Gastroesophageal sphincter (tissue), 4 donors: ENCODE results near the gene GDF15. TPM values are rescaled to one million over a fixed set of nuclear protein-coding genes. Genes with fewer than 3 reads are reported as not detected.

Source experiments
- ATAC-seq: fragments of 150-250 bp; one replicate; pipeline ENCODE4 v1.9.1; 2016; ENCODE audit warnings: mild to moderate bottlenecking, moderate library complexity
- H3K27ac ChIP-seq, 4 donors: fragments of 200-600 bp; sonication (generic) in 3 of 4; 1 replicate in 3 of 4; 2 replicates in 1 of 4; pipeline ENCODE4 v1.5.1; 2016 to 2019
- H3K27me3 ChIP-seq: fragments of 200-600 bp; sonication (generic); one replicate; pipeline ENCODE4 v1.5.1; 2019
- H3K36me3 ChIP-seq, 2 donors: fragments of 200-600 bp; sonication (generic); one replicate each; pipeline ENCODE4 v1.5.1; 2019; ENCODE audit warnings: control low read depth in 1 of 2
- H3K4me1 ChIP-seq, 3 donors: fragments of 200-600 bp; sonication (generic); 1 replicate in 2 of 3; 2 replicates in 1 of 3; pipeline ENCODE4 v1.5.1; 2016 to 2019; ENCODE audit warnings: control low read depth in 2 of 3
- H3K4me3 ChIP-seq, 2 donors: fragments of 200-600 bp; sonication (generic); one replicate each; pipeline ENCODE4 v1.5.1; 2019; ENCODE audit warnings: mild to moderate bottlenecking in 1 of 2, moderate library complexity in 1 of 2
- H3K9me3 ChIP-seq, 3 donors: fragments of 200-600 bp; sonication (generic); one replicate each; pipeline ENCODE4 v1.5.1; 2017 to 2019; ENCODE audit warnings: control low read depth in 2 of 3
- EP300 ChIP-seq: sonication (generic); formaldehyde crosslinking; IDR thresholded peaks from one replicate; pipeline ENCODE4 v1.6.1; 2017; ENCODE audit warnings: antibody characterized with exemption, mild to moderate bottlenecking
- POLR2A ChIP-seq, 2 donors: fragments of 450-650 bp; IDR thresholded peaks; one replicate each; pipeline ENCODE4 v1.6.1; 2017; ENCODE audit warnings: antibody characterized with exemption in 2 of 2, mild to moderate bottlenecking in 2 of 2, moderate library complexity in 1 of 2
- POLR2AphosphoS5 ChIP-seq: sonication (generic); formaldehyde crosslinking; IDR thresholded peaks from one replicate; pipeline ENCODE4 v1.6.1; 2017; ENCODE audit warnings: antibody characterized with exemption
- WGBS, 2 donors: methylation state at CpG; one replicate each; pipeline ENCODE4 v1.1.5; 2018; ENCODE audit warnings: low coverage in 1 of 2; 5-methylcytosine and 5-hydroxymethylcytosine counted together
- total RNA-seq, 4 donors: library from RNA; depleted of rRNA; stranded (reverse); fragments of >200 nt; gene quantifications; one replicate each; pipeline ENCODE4 v1.1.0, GENCODE V29; 2016
- TF ChIP-seq, protein P1 (sequence below), 4 experiments: fragments of 200-600 bp in 2 of 4; fragments of 450-650 bp in 2 of 4; sonication (generic) in 1 of 4; IDR thresholded peaks; one replicate each; pipeline ENCODE4 v1.5.1; 2017 to 2019; ENCODE audit warnings: antibody characterized with exemption in 4 of 4, mild to moderate bottlenecking in 2 of 4, moderate library complexity in 2 of 4

GDF15 gene
- total RNA-seq, 4 donors from 2014 or later: 0.62 to 3.7 (median 3.0) TPM

DNA sequence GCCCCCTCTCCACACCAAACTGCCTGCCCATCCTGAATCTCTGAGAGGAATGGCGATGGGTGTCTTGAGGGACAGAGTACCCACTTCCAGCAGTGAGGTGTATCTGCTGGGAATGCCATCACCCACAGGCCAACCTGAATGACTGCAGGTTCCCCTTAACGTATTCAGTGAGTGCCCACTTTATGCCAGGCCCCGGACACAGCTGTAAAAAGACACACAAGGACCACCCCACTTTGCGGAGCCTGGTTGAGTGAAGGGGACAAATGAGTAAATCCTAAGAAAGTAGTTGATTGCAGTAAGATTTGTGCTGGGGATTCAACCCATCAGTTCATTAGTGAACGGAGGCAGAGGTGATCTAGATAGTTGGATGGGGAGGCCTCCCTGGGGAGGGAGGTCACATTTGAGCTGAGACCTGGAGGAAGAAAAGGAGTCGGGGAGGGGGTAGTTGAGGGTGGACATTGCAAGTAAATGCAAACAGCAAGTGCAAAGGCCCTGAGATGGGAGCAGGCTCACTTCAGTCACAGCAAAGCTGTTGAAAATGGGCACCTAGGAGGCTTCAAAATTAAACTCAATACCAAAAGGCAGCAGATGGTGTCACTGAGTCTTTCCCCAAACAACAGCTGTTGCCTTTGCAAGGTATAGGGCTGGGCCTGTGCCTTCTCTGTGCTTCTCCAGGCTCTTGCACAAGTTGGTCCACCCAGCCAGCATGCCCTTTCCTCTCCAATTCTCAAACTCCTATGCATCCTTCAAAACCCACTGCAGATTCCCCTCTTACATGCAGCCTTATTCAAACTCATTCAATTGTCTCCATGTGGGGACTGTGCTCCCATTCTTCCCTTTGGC lies 4.3 kb downstream of the GDF15 start:
- Histone ChIP-seq H3K27ac (no peak overlapping the region), H3K27me3 (peaks cover 18% of the 10 kb centered on the region), H3K4me3 (no peak overlapping the region), H3K4me1 (peaks cover 0 to 27% (median 7%) of the 10 kb centered on the region in 3 donors), H3K36me3 (no peaks in the 10 kb centered on the region), H3K9me3 (no peaks in the 10 kb centered on the region)
- 87 to 89% methylated on average over 4 to 6 of the region's 6 CpGs for WGBS, 2 donors
- TF ChIP-seq EP300 (no peak), POLR2A (IDR thresholded peaks at IDR 0.05) (no peak), POLR2AphosphoS5 (no peak)
- TF ChIP-seq, protein P1, sequence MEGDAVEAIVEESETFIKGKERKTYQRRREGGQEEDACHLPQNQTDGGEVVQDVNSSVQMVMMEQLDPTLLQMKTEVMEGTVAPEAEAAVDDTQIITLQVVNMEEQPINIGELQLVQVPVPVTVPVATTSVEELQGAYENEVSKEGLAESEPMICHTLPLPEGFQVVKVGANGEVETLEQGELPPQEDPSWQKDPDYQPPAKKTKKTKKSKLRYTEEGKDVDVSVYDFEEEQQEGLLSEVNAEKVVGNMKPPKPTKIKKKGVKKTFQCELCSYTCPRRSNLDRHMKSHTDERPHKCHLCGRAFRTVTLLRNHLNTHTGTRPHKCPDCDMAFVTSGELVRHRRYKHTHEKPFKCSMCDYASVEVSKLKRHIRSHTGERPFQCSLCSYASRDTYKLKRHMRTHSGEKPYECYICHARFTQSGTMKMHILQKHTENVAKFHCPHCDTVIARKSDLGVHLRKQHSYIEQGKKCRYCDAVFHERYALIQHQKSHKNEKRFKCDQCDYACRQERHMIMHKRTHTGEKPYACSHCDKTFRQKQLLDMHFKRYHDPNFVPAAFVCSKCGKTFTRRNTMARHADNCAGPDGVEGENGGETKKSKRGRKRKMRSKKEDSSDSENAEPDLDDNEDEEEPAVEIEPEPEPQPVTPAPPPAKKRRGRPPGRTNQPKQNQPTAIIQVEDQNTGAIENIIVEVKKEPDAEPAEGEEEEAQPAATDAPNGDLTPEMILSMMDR (IDR thresholded peaks at IDR 0.05): no peak
- no peak for ATAC-seq

DNA sequence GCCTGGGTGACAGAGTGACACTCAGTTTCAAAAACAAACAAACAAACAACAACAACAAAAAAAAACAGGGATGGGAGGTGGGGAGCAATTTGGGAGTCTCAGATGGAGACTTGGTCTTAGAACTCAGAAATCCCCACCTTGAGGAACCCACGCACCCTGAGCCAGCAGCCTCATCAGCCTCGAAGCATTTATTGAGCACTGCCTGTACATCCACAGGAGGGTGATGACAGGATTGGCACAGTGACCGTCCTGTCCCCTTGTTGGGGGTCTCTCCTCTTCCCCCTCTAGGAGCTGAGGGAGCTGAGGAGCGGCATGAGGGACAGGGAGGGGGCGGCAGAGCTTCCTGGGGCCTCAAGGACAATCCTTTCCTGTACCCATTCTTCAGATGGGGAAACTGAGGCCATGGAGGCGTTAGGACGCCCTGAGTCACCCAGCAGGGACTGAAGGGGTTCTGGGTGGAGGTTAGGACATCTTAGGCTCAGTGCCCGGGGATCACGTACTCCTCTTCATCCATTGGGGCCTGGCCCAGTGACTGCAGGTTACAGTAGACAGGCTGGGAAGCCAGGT lies 5.6 kb downstream of the GDF15 start:
- Histone ChIP-seq H3K36me3 (no peaks in the 10 kb centered on the region), H3K4me3 (no peak overlapping the region), H3K9me3 (no peaks in the 10 kb centered on the region), H3K4me1 (peaks cover 0 to 15% (median 4%) of the 10 kb centered on the region in 3 donors), H3K27ac (no peak overlapping the region), H3K27me3 (peaks cover 18% of the 10 kb centered on the region)
- ATAC-seq: no peak
- TF ChIP-seq POLR2A (IDR thresholded peaks at IDR 0.05) (no peak), EP300 (no peak), POLR2AphosphoS5 (no peak)
- TF ChIP-seq, protein P1 (IDR thresholded peaks at IDR 0.05): no peak
- 83 to 100% methylated on average over 1 to 3 of the region's 9 CpGs for WGBS, 2 donors

- Histone ChIP-seq H3K9me3 (no peaks in the 10 kb centered on the region), H3K4me3 (no peak overlapping the region), H3K4me1 (peaks cover 0 to 20% (median 4%) of the 10 kb centered on the region in 3 donors), H3K27ac (no peak overlapping the region), H3K27me3 (peaks cover 21% of the 10 kb centered on the region), H3K36me3 (no peaks in the 10 kb centered on the region)
- 42 to 68% methylated on average over 5 to 7 of the region's 11 CpGs for WGBS, 2 donors
- ATAC-seq: peak; percentile 41
- TF ChIP-seq EP300 (no peak), POLR2AphosphoS5 (no peak), POLR2A (IDR thresholded peaks at IDR 0.05) (no peak)
- TF ChIP-seq, protein P1 (IDR thresholded peaks at IDR 0.05): no peak
Measured at GRCh38 chr19:18392417-18392816, 6.5 kb downstream of the GDF15 start.

DNA sequence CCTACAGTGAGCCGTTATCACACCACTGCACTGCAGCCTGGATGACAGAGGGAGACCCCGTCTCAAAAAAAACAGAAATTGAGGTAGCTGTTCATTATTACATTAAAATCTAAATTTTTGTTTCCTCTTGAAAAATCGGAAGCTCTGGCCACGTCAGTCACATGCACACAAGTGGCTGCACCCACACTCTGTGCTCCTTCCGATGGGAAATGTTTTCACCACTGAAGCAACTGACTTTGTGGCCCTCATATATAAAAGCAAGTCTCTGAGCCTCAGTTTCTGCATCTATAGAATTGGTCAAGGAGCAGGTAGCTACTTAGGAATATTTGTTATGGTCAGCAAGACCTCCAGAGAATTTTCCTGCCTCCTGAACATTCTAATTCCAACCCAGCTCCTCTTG lies 7.0 kb downstream of the GDF15 start:
- H3K27me3 ChIP-seq: peaks cover 26% of the 10 kb centered on the region
- no peak for ATAC-seq
- peak overlapping the region in 1 of 2 donors; percentile 18 for H3K4me3 ChIP-seq
- no peak overlapping the region for H3K27ac ChIP-seq
- 72 to 73% methylated on average over 5 of the region's 5 CpGs for WGBS, 2 donors
- peaks cover 0 to 20% (median 4%) of the 10 kb centered on the region in 3 donors for H3K4me1 ChIP-seq
- no peaks in the 10 kb centered on the region for H3K36me3 ChIP-seq
- no peaks in the 10 kb centered on the region for H3K9me3 ChIP-seq
- no peak for TF ChIP-seq POLR2A (IDR thresholded peaks at IDR 0.05)
- no peak for TF ChIP-seq POLR2AphosphoS5
- TF ChIP-seq, protein P1 (IDR thresholded peaks at IDR 0.05): no peak
- no peak for TF ChIP-seq EP300
